Fibroblast of the aortic adventitia (primary cell): Measurements from ENCODE around the gene HAUS2. TPM values are rescaled to one million over a fixed set of nuclear protein-coding genes. Genes with fewer than 3 reads are reported as not detected.

Experiments used
- DNase-seq: peaks from one replicate; pipeline ENCODE4 v3.0.0-alpha.2; 2010; ENCODE audit warnings: low read depth
- H3K4me3 ChIP-seq: 2 replicates; pipeline ENCODE4 v1.5.1; 2011; ENCODE audit warnings: low read depth, mild to moderate bottlenecking, control low read depth, low read length, moderate library complexity
- CTCF ChIP-seq: IDR thresholded peaks from 2 replicates; pipeline ENCODE4 v1.5.1; 2011; ENCODE audit warnings: mild to moderate bottlenecking, low read length, control low read depth, inconsistent platforms; ENCODE audit not compliant: insufficient read depth
- total RNA-seq: library from RNA; depleted of rRNA; stranded (reverse); fragments of >200 nt; gene quantifications from 2 replicates; pipeline ENCODE4 v1.2.3, GENCODE V29; 2012; ENCODE audit warnings: low replicate concordance

Gene HAUS2
- total RNA-seq, 1 donor, result 41.5 TPM

GRCh38 chr15:42608110-42608531 lies 59.5 kb downstream of the HAUS2 start:
- DNase-seq, result no peak
- no peak overlapping the region for H3K4me3 ChIP-seq
- TF ChIP-seq CTCF, result no peak

- no peak for DNase-seq
- no peak for TF ChIP-seq CTCF
Observed at GRCh38 chr15:42608752-42609488, 60.3 kb downstream of the HAUS2 start.

GRCh38 chr15:42611532-42611931 lies 62.9 kb downstream of the HAUS2 start:
- TF ChIP-seq CTCF, result no peak
- H3K4me3 ChIP-seq, result no peak overlapping the region
- no peak for DNase-seq

More at GRCh38 chr15:42608752-42609488, 60.3 kb downstream of the HAUS2 start:
- H3K4me3 ChIP-seq, result no peak overlapping the region

- TF ChIP-seq CTCF, result no peak
- H3K4me3 ChIP-seq, result no peak overlapping the region
- DNase-seq, result no peak
Observed at GRCh38 chr15:42612367-42612912, 63.8 kb downstream of the HAUS2 start.

- H3K4me3 ChIP-seq, result no peak overlapping the region
- peak; percentile 10 for DNase-seq
- no peak for TF ChIP-seq CTCF
Observed at GRCh38 chr15:42616107-42616506, 67.5 kb downstream of the HAUS2 start.

Other genes with a start within 250 kb of the HAUS2 start
- 1.6 and 2.5 TPM in 2 replicates for gene CAPN3, start 189.3 kb upstream of the HAUS2 start, total RNA-seq
- gene ZNF106, start 57.7 kb upstream of the HAUS2 start, total RNA-seq, result 72.8 and 203 TPM in 2 replicates
- gene SNAP23, start 53.2 kb upstream of the HAUS2 start, total RNA-seq, result 39.8 and 87.4 TPM in 2 replicates
- gene LRRC57, start within 50 bp of the HAUS2 start, total RNA-seq, result 12.9 and 21.6 TPM in 2 replicates
- gene STARD9, start 26.8 kb downstream of the HAUS2 start, total RNA-seq, result 5.2 and 8.0 TPM in 2 replicates
- gene CDAN1, start 188.3 kb downstream of the HAUS2 start, total RNA-seq, result 4.1 and 8.7 TPM in 2 replicates